Erythroblast (primary cell): Measurements from ENCODE around the gene TVP23A.

Experiments
- GATA1 ChIP-seq: IDR thresholded peaks from 2 replicates; pipeline ENCODE4 v1.6.1; 2011; ENCODE audit warnings: low read depth, mild to moderate bottlenecking, control low read depth, low read length, moderate library complexity
- POLR2A ChIP-seq: IDR thresholded peaks from 2 replicates; pipeline ENCODE4 v1.6.1; 2011; ENCODE audit warnings: mild to moderate bottlenecking, low read length

DNA sequence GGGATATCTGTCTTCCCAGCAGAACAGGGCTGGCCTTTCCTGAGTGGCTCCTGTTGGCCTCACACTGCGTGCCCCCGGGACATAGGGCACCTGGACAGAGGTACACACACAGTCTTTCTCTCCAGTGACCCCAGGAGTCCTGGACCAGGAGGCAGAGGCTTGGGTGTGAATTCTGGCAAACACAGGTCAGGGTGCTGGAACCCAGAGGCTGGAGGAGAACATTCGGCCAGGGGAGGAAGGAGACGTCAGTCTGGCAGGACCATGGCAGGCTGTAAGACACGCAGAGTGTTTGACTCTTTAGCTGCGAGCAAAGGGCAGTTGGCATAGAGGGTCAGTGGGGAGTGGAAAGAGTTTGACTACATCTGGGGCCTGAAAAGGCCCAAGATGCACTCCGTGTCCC lies 4.1 kb upstream of the TVP23A start:
- TF ChIP-seq POLR2A: no peak
- TF ChIP-seq GATA1: no peak
